C4-2B (cell line): Measurements from ENCODE around the gene SMAD1.

ENCODE experiments used
- ZFX ChIP-seq: fragments of 450-650 bp; IDR thresholded peaks from 2 replicates; pipeline ENCODE4 v1.6.1; 2017
- TF ChIP-seq, protein P1 (sequence below): fragments of 450-650 bp; conservative IDR thresholded peaks from 2 replicates; pipeline ENCODE4 v1.5.1; 2017; ENCODE audit warnings: mild to moderate bottlenecking

DNA sequence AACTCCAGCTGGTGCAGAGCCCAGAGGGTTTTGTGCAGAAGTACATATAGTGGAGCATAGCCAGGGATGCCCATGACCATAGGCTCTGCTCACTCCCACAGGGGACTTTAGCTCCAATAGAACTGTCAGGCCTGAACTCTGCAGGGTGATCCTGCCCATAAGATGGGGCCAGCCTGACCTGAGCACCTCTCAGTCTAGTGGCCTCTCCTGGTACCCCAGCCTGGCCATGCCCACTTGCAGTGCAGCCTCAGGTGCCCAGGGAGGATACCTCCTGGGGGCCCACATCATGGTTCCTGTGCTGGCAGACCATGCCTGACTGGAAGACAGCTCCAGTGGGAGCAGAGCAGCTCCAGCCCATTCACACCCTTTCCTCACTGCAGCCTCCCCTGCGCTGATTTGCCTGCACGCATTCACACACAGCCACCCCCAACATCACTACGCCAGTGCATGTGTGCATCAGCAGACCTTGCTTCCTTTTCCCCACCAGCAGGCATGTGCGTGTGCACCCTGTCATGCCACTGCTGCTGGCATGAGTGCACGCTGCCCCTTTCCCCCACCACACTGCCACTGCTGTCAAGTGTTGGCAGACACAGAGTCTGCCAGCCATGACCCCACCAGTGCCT, 84.5 kb downstream of the SMAD1 start:
- TF ChIP-seq, protein P1, sequence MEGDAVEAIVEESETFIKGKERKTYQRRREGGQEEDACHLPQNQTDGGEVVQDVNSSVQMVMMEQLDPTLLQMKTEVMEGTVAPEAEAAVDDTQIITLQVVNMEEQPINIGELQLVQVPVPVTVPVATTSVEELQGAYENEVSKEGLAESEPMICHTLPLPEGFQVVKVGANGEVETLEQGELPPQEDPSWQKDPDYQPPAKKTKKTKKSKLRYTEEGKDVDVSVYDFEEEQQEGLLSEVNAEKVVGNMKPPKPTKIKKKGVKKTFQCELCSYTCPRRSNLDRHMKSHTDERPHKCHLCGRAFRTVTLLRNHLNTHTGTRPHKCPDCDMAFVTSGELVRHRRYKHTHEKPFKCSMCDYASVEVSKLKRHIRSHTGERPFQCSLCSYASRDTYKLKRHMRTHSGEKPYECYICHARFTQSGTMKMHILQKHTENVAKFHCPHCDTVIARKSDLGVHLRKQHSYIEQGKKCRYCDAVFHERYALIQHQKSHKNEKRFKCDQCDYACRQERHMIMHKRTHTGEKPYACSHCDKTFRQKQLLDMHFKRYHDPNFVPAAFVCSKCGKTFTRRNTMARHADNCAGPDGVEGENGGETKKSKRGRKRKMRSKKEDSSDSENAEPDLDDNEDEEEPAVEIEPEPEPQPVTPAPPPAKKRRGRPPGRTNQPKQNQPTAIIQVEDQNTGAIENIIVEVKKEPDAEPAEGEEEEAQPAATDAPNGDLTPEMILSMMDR = no peak
- TF ChIP-seq ZFX = no peak
